NCI-H146 treated with DMSO at 0.1 percent for 48 hours (cell line): Measurements from ENCODE around the gene PLA2G3.
"Not testable (repeated sequence)": the region's sequence is repeated elsewhere in the genome, so short reads cannot be mapped to it uniquely, and the experiment has no call there.

Experiments
- DNase-seq: peaks from one replicate; lab custom pipeline; 2025; ENCODE audit not compliant: unreplicated experiment; lab: John Stamatoyannopoulos, UW

Gene PLA2G3

GRCh38 chr22:31139866-31140716 is at the start of gene PLA2G3:
Gene PLA2G3 (minus strand): TSS chr22:31140508. CDS start chr22:31140354, 154 bp downstream.
- DNase-seq: peak; percentile 69

DNA sequence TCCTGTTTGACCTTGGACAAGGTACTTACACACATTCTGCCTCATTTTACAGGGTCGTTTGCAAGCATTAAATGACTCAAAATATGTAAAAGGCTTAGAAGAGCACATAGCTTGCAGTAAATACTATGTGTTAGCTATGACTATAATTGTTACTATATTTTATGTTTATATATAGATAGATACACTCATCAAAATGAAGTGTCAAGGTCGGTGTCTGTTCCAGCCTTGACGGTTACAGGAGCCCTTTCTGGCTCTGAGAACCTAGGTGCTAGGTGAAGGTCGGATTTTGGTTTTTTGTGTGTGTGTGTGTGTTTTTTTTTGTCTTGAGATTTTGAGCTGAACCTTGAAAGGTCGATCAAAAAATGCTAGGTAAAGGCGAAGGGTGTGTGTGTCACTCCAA is 47.3 kb upstream of the PLA2G3 start:
- no peak for DNase-seq

DNA sequence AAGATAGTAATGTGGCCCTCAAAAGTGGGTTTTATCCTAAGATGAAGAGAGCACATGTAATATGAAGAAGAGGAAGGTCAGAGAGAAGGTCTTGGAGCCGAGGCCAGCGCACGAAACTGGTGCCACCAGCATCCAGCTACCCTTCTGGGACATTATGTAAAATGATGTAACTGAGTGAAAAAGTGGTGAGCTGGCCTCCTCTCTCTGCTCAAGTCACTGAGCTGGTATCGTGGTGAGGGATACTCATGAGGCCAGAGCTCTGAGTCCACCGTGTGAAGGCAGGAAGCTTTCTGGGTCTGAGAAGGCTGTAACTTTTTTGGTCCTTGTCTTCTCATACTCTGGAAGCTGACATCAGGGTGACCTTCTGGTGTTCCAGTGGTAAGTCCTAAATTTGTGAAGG is 44.7 kb upstream of the PLA2G3 start:
- no peak for DNase-seq

GRCh38 chr22:31184015-31184414 is 43.7 kb upstream of the PLA2G3 start:
- no peak for DNase-seq

DNA sequence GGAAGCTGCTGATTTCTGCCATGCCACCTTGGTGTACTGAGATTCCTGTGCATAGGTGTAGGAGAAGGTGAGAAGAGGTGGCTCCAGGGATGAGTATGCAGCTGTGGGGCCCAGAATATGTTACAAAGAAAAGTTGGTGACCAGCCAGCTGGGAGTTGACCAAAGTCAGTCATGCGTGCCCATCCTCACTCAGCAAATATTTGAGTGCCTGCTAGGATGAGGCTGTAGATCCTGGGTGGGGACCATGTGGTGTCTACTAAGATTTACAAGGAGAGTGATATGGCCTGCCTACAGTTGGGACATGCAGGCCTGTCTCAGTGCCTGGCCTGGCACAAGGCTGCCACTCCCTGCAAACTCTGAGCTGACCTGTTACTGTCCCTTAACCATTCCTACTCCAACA is 39.0 kb upstream of the PLA2G3 start:
- DNase-seq: no peak

- DNase-seq: no peak
These were observed 38.6 kb upstream of the PLA2G3 start for GRCh38 chr22:31178859-31179258.

DNA sequence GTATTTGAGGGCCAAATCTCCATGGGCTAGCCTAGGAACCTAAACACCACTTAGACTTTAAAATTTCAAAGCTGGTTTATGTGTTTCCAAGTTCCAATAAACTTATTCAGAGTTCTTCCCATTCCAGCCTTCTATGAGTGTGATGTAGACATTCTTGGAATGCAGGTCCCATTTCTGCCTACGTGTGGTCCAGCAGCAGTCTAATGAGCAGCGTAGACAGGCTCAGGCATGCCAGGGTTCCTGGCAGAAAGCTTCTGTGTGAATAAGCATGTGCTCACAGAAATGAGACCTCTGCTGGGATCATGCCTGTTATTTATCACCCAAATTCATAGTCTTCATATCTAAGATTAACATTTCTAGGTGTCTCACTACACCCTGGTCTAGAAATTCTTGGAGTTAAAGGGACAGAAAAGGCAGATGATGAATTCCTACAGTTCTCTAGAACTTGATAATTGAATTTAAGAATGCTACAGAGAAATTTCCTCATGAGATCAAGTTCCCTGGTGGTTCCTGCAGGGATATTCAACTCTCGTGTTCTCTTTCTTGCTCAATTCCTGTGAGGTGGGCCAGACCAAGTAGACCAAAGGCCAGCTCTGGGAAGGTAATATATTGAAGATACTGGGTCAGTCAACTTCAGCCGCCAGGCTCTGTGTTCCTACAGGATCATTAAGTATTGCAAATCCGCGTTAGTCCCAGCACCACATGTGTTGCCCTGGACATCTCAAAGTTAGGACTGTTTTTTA is 37.3 kb upstream of the PLA2G3 start:
- DNase-seq: no peak

DNA sequence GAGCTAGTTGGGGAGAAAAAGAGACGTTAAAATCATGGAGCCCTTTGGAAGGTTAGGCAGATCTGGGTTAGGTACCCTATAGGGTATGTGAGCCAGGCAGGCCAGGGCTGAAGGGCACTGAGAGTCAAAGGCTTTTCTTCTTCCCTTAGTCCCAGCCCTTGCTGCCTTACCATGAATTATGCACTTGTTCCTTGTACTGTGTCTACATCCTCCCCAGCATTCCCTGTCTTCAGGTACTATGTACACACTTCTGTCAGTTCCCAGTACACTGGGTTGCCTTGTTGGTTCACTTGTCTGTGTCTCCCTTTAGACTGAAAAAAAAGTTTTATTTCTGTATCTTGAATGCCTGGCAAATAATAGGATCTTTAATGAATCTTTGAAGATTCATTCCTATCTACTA is 36.6 kb upstream of the PLA2G3 start:
- DNase-seq: no peak

DNA sequence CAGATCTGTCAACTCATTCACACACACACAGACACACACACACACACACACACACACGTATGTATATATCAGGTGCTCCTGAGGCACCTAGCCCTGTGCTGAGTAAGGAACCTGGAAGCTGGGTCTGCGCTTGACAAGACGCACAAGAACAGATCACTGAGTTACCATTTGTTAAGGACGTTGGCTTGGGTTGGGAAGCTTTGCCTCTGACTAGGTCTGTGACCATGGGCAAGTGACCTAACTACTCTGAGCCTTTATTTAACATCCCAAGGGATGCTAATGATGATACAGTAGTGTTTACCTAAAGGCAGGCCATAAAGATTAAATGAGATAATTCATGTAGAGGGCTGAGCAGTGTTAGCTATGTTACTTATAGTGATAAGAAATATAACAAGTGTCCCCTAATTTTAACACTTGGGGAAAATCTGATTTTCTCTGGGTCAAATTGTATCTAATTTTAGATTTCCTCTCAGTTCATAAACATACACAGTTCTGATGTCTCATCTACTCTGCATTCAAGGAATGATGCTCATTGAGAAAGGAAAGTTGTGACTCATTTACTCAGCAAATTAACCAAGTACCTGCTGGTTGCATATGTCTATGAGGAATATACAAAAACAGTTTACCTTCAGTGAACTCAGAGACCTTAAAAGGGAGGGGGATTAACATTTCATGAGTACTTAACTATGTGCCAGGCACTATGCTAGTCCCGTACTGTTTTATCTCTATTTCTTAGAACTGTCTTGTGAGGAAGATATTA is 33.3 kb upstream of the PLA2G3 start:
- no peak for DNase-seq

DNA sequence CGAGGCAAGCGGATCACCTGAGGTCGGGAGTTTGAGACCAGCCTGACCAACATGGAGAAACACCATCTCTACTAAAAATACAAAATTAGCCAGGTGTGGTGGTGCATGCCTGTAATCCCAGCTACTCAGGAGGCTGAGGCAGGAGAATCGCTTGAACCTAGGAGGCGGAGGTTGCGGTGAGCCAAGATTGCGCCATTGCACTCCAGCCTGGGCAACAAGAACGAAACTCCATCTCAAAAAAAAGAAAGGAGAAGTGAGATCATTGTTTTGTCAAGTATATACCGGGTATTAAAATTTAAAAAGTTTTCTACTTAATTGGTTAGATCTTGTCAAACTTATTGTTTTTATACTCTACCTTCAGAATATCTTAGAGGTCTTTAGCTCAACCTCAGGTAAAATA is 31.4 kb upstream of the PLA2G3 start:
- not testable (repeated sequence) for DNase-seq

- no peak for DNase-seq
These were observed 30.7 kb upstream of the PLA2G3 start for GRCh38 chr22:31170971-31171370.

GRCh38 chr22:31162015-31162765 is 21.9 kb upstream of the PLA2G3 start:
- no peak for DNase-seq

DNA sequence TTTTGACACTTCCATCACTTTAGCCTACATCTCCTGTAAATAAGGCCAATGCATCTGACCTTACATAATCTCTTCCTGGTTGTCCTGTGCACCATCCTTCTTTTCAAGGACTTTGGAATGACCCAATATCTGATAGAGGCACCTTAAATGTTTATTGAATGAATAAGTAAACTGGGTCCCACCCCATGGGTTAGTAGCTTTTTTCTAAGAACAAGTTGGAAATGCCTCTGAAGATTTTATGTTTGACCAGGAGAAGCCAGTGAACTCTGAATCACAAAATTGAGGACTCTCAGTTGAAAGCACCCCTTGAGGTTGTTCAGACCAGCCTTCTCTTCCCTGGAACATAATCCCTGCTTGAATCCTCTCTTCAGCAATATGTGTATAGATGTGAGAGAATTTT is 21.1 kb upstream of the PLA2G3 start:
- DNase-seq: no peak

- DNase-seq: no peak
These were observed 20.1 kb upstream of the PLA2G3 start for GRCh38 chr22:31160328-31160978.

DNA sequence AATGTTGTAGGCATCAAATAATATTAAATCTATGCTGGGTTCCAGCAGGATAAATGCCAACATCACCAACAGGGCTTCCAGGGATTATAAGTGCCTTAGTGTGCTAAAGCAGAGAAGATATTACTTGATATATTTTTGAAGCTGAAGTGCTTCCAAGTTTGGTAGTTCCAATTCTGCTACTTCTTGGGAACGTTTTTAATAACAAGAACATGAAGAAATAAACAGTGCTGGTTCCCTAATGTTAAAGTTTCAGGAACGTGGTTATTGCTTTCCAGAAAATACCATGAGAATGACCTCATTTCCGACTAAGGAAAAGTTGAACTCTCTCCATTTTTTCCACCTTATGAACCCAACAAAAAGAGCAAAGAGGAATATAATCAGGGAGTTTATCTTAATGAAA is 15.1 kb upstream of the PLA2G3 start:
- DNase-seq: no peak

DNA sequence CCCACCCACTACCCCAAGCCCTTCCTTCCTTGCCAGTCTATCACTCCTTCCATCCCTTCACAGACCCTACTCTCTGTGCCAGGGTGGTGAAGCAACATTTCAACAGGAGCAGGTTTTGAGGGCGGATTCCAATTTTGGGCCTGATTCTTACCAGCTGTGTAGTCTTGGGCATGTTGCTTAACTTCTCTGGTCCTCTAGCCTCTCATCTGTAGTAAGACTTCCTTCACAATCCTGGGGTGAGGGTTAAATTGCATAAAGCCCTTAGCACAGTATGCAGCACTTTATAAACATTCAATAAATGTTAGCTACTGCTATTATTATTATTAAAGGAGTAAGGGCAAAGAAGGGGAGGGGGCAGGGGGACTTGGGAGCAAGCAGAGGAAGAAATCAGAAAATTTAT is 14.7 kb upstream of the PLA2G3 start:
- no peak for DNase-seq

- DNase-seq: no peak
These were observed 13.0 kb upstream of the PLA2G3 start for GRCh38 chr22:31153357-31153756.

- DNase-seq: no peak
These were observed 11.6 kb upstream of the PLA2G3 start for GRCh38 chr22:31151872-31152271.

GRCh38 chr22:31150615-31151014 is 10.3 kb upstream of the PLA2G3 start:
- DNase-seq: no peak

DNA sequence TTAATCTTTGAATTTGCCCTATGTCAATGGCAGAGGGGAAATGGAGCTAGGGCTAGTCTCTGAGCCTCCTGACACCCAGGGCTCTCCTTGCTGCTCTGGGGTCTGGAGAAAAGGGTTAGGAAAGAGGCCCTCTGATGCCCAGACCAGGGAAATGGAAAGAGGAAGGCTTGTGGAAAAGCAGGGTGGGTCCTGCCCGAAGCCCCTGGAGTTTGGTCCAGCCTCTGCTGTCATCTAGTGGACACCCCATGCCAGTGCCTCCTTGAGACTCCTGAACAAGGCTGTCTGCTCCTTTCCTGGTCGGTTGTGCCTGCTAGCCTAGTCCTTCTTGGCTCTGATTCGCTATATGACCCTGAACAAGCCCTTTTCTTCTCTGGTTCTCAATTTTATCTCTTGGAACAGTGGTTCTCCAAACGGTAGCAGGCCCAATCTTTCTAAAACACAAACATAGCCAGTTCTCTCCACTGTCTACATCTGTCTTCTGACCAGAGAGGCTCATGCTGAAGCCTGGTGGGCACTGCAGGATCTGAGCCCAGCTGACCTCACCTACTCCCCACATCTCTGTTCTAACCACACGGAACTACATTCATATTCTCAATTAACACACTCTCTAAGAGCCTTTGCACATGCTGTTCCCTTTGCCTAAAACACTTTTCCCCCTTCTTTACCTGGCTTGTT is 8.8 kb upstream of the PLA2G3 start:
- DNase-seq: peak; percentile 31
